ENCODE results near the gene IKZF1. TPM values are rescaled to one million over a fixed set of nuclear protein-coding genes. Genes with fewer than 3 reads are reported as not detected.

IKZF1 gene
- total RNA-seq, 1 experiment from 2014 or later: 0.57 TPM

DNA sequence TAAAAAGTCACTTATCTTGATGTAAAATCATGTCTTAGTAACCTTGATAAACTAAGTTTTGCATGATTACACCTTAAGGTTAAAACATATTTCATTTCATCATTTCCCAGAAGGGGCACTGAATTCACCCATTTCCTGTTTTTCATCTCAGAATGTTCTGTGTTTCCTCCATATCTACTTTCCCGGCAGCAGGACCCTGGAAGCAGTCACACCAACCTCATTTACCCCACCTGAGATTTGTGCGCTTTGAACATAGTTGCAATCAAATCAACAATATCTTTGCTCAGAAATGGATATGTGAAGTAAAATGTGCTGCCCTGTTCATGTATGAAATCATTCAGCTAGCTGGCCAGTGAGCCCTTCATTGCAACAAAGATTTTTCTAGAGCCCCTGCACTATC is 46.8 kb downstream of the IKZF1 start:
- ChIA-PET CTCF (no interaction called here), RAD21 (ENCODE audit: low non-redundant PET in 1 of 2, low total read pairs in 2 of 2, uncharacterized antibody in 2 of 2, unreplicated experiment in 2 of 2) (no interaction called here), POLR2A (no interaction called here)
- no peak overlapping the region for H3K4me3 ChIP-seq (replicated peaks in 1 of 2; ENCODE audit: low read depth in 1 of 2, low read length in 2 of 2)
- no peaks in the 10 kb centered on the region for H3K9me3 ChIP-seq (ENCODE audit: control insufficient read depth in 1 of 2, insufficient read depth in 1 of 2, low read depth in 1 of 2, low read length in 2 of 2)
- no peak overlapping the region for H2AFZ ChIP-seq (ENCODE audit: low read depth, low read length, poor library complexity, severe bottlenecking)
- intact Hi-C loops (cut with micrococcal nuclease): no loop called here
- H3K9me2 ChIP-seq (ENCODE audit: insufficient read depth): no peaks in the 10 kb centered on the region
- no peaks in the 10 kb centered on the region for H3K4me1 ChIP-seq (ENCODE audit: control insufficient read depth in 1 of 2, insufficient read depth in 2 of 2, low read length in 2 of 2)
- no peaks in the 10 kb centered on the region for H3K36me3 ChIP-seq (ENCODE audit: control insufficient read depth in 1 of 2, insufficient read depth in 2 of 2, low read length in 2 of 2)
- no peaks in the 10 kb centered on the region for H4K20me1 ChIP-seq (ENCODE audit: insufficient read depth)
- H3K27me3 ChIP-seq (ENCODE audit: insufficient read depth, low read length): 0 out of 2 replicates have a peak, but pooled peaks cover 2% of the 10 kb centered on the region
- H3K79me2 ChIP-seq (ENCODE audit: insufficient read depth, low read length): no peaks in the 10 kb centered on the region
- no TSS peak for BruUV-seq (replicated peaks)
- no peak overlapping the region for H3K4me2 ChIP-seq (ENCODE audit: low read length)
- no peak overlapping the region for H3K9ac ChIP-seq (ENCODE audit: low read length)
- no peak overlapping the region for H3K27ac ChIP-seq (ENCODE audit: low read depth, low read length)
- DNase-seq (ENCODE audit: low read depth, low spot score): no peak
- TF ChIP-seq EGR1 (IDR thresholded peaks at IDR 0.05; ENCODE audit: low read depth): no peak
- TF ChIP-seq, protein P1, sequence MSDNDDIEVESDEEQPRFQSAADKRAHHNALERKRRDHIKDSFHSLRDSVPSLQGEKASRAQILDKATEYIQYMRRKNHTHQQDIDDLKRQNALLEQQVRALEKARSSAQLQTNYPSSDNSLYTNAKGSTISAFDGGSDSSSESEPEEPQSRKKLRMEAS (IDR thresholded peaks at IDR 0.05): no peak
- no peak for ATAC-seq

DNA sequence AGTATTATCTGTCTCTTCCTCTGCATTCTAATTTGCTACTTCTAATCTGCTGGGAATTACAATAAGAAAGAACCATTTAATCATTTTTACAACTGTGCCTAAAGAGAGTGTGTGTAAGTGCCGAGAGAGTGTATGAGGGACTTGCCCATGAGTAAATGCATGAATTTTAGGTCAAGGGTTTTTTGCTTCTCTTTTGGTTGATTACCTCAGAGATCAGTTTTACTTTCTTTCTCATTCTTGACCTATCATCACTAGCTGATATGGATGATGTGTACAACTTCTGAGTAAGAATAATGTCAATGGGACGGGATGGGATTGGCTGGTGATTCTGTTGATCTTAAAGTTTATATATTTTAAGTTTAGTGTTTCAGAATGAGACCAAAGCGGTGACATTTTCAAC is 47.8 kb downstream of the IKZF1 start:
- no peaks in the 10 kb centered on the region for H3K9me3 ChIP-seq (ENCODE audit: control insufficient read depth in 1 of 2, insufficient read depth in 1 of 2, low read depth in 1 of 2, low read length in 2 of 2)
- ATAC-seq (no peak), DNase-seq (ENCODE audit: low read depth, low spot score) (no peak)
- TF ChIP-seq, protein P1 (IDR thresholded peaks at IDR 0.05): no peak
- TF ChIP-seq POLR2AphosphoS5 (IDR thresholded peaks at IDR 0.05; ENCODE audit: low read depth, low read length) (no peak), RAD21 (IDR thresholded peaks at IDR 0.05; ENCODE audit: low read depth) (no peak), EZH2 (IDR thresholded peaks at IDR 0.05) (no peak), TCF7L2 (IDR thresholded peaks at IDR 0.05; ENCODE audit: borderline replicate concordance, extremely low read depth, insufficient read depth, insufficient read length) (no peak), EGR1 (IDR thresholded peaks at IDR 0.05; ENCODE audit: low read depth) (no peak), ZNF274 (IDR thresholded peaks at IDR 0.05; ENCODE audit: low read depth, low read length) (no peak), EZH2phosphoT487 (IDR thresholded peaks at IDR 0.05; ENCODE audit: borderline replicate concordance) (no peak), CBX3 (IDR thresholded peaks at IDR 0.05; ENCODE audit: low read depth) (no peak), SP1 (IDR thresholded peaks at IDR 0.05; ENCODE audit: low read depth) (no peak), POLR2A (IDR thresholded peaks at IDR 0.05; ENCODE audit: borderline replicate concordance, extremely low read depth, insufficient read depth, insufficient read length) (no peak)
- TF ChIP-seq, protein P2, sequence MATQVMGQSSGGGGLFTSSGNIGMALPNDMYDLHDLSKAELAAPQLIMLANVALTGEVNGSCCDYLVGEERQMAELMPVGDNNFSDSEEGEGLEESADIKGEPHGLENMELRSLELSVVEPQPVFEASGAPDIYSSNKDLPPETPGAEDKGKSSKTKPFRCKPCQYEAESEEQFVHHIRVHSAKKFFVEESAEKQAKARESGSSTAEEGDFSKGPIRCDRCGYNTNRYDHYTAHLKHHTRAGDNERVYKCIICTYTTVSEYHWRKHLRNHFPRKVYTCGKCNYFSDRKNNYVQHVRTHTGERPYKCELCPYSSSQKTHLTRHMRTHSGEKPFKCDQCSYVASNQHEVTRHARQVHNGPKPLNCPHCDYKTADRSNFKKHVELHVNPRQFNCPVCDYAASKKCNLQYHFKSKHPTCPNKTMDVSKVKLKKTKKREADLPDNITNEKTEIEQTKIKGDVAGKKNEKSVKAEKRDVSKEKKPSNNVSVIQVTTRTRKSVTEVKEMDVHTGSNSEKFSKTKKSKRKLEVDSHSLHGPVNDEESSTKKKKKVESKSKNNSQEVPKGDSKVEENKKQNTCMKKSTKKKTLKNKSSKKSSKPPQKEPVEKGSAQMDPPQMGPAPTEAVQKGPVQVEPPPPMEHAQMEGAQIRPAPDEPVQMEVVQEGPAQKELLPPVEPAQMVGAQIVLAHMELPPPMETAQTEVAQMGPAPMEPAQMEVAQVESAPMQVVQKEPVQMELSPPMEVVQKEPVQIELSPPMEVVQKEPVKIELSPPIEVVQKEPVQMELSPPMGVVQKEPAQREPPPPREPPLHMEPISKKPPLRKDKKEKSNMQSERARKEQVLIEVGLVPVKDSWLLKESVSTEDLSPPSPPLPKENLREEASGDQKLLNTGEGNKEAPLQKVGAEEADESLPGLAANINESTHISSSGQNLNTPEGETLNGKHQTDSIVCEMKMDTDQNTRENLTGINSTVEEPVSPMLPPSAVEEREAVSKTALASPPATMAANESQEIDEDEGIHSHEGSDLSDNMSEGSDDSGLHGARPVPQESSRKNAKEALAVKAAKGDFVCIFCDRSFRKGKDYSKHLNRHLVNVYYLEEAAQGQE (IDR thresholded peaks at IDR 0.05; ENCODE audit: low read depth): no peak
- intact Hi-C loops (cut with micrococcal nuclease): no loop called here
- H4K20me1 ChIP-seq (ENCODE audit: insufficient read depth): no peaks in the 10 kb centered on the region
- H3K4me2 ChIP-seq (ENCODE audit: low read length): no peak overlapping the region
- no peak overlapping the region for H3K4me3 ChIP-seq (replicated peaks in 1 of 2; ENCODE audit: low read depth in 1 of 2, low read length in 2 of 2)
- CTCF ChIA-PET: no interaction called here
- POLR2A ChIA-PET: no interaction called here
- no TSS peak for BruUV-seq (replicated peaks)
- RAD21 ChIA-PET (ENCODE audit: low non-redundant PET in 1 of 2, low total read pairs in 2 of 2, uncharacterized antibody in 2 of 2, unreplicated experiment in 2 of 2): no interaction called here
- H3K79me2 ChIP-seq (ENCODE audit: insufficient read depth, low read length): no peaks in the 10 kb centered on the region
- no peak overlapping the region for H3K9ac ChIP-seq (ENCODE audit: low read length)
- H3K4me1 ChIP-seq (ENCODE audit: control insufficient read depth in 1 of 2, insufficient read depth in 2 of 2, low read length in 2 of 2): no peaks in the 10 kb centered on the region
- no peaks in the 10 kb centered on the region for H3K36me3 ChIP-seq (ENCODE audit: control insufficient read depth in 1 of 2, insufficient read depth in 2 of 2, low read length in 2 of 2)
- no peak overlapping the region for H3K27ac ChIP-seq (ENCODE audit: low read depth, low read length)
- H3K9me2 ChIP-seq (ENCODE audit: insufficient read depth): no peaks in the 10 kb centered on the region
- no peak overlapping the region for H2AFZ ChIP-seq (ENCODE audit: low read depth, low read length, poor library complexity, severe bottlenecking)
- H3K27me3 ChIP-seq (ENCODE audit: insufficient read depth, low read length): no peaks in the 10 kb centered on the region
